Germinal center (tissue), 1 donor: Measurements from ENCODE around the gene NF1.
"Not testable (repeated sequence)": the region's sequence is repeated elsewhere in the genome, so short reads cannot be mapped to it uniquely, and the experiment has no call there.

ENCODE experiments used
- DNase-seq: peaks from one replicate; pipeline ENCODE4 v3.0.0; 2012; ENCODE audit warnings: mixed read lengths, low spot score

Gene NF1

GRCh38 chr17:31295489-31295871, 200.7 kb downstream of the NF1 start:
- no peak for DNase-seq

- DNase-seq: no peak
Observed at GRCh38 chr17:31296142-31296541, 201.4 kb downstream of the NF1 start.

DNA sequence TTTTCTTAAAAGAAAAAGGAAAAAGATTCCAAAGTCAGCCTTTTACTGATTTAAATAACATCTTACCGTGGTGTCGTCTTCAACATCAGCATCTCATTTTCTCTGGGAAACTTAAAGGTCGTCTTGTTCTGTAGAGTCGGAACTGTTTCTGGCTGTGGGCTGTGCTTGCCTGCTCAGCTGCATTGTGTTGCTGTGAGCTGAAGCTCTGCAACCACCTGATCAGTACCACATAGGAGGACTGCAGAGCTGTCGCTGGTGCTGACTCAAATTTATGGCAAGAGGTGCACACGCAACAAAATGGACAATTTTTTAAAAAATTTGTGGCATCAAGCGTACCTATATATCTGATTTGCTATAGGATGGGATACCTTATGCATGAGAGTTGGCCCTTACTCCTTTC, 202.3 kb downstream of the NF1 start, which contains the start of gene OMG:
OMG (minus strand) TSS at position 150 of the 400 bp plus-strand sequence. CDS start 908 bp downstream, outside the sequence.
- DNase-seq: no peak

- DNase-seq: no peak
Observed at GRCh38 chr17:31299624-31300023, 204.8 kb downstream of the NF1 start.

GRCh38 chr17:31307640-31308039, 212.9 kb downstream of the NF1 start:
- DNase-seq: no peak

DNA sequence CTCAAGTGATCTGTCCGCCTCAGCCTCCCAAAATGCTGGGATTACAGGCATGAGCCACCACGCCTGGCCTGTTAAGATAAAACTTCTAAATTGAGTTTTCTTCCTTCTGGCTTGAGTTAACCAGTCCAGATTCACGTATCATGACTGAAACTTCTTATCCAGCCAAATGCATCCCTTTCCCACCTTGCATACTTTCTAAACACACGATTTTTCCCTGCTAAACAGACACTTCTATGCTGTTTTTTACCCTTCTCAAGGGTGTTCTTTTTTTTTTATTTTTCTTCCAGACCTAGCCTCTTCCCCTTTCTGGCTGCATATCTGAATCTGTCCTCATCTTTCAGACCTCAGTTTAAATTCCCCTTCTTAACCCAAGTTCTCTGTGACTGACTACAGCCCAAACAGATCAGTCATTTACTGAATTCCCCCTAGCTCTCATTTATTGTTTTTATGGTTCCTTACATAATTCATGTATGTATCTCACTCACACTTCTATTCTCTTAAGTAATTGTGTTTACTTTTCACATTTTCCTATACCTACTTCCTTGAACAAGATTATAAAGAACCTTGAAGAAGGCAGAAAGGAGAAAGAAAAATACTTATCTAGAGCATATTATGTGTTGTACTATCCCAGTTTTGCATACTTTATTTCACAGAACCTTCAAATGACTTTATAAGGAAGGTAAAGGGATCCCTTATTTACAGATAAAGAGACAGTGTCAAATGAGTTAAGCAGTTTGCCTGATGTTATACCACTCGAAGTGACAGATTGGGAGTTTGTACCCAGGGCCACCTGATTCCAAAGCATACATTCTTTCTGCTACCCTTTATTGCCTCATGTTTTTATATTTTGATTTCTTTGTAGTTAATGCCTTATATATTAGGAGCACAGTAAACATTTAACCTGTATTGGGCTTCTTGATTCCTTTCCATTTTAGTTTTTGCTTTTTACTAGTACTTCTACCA, 213.9 kb downstream of the NF1 start:
- DNase-seq: peak; percentile 20

DNA sequence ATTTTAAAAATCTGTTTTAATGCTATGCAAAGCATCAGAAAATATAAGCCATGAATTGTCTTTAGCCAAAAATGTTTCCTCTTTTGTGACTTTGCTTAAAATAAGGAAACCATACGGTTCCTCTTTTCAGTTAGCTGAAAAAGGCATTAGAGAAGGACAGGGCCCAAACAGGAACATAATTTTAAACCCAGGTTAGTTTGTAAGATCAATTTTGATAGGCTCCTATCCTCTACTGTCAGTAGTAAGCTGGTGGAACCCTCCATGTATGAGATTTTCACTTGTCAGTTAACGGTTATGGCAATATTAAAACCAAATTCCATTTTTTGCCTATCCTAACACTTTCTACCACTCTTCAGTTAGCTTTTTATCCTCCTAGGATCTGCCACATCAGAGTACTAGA, 214.8 kb downstream of the NF1 start:
- DNase-seq: peak; percentile 79

GRCh38 chr17:31310260-31310659, 215.5 kb downstream of the NF1 start:
- peak; percentile 23 for DNase-seq

DNA sequence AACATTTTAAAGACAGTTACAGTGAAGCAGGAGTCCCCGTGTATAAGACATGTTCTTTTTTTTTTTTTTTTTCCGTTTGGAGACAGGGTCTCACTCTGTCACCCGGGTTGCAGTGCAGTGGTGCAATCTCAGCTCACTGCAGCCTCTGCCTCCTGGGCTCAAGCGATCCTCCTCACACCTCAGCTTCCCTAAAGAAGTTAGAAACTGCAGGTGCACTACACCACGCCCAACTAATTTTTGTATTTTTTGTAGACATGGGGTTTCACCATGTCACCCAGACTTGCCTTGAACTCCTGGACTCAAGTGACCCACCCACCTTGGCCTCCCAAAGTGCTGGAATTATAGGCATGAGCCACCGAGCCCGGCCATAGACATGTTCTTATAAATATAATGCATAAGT, 216.1 kb downstream of the NF1 start:
- DNase-seq: no peak

- no peak for DNase-seq
Observed at GRCh38 chr17:31311526-31311925, 216.7 kb downstream of the NF1 start.

GRCh38 chr17:31312223-31312622, 217.4 kb downstream of the NF1 start:
- DNase-seq: not testable (repeated sequence)

DNA sequence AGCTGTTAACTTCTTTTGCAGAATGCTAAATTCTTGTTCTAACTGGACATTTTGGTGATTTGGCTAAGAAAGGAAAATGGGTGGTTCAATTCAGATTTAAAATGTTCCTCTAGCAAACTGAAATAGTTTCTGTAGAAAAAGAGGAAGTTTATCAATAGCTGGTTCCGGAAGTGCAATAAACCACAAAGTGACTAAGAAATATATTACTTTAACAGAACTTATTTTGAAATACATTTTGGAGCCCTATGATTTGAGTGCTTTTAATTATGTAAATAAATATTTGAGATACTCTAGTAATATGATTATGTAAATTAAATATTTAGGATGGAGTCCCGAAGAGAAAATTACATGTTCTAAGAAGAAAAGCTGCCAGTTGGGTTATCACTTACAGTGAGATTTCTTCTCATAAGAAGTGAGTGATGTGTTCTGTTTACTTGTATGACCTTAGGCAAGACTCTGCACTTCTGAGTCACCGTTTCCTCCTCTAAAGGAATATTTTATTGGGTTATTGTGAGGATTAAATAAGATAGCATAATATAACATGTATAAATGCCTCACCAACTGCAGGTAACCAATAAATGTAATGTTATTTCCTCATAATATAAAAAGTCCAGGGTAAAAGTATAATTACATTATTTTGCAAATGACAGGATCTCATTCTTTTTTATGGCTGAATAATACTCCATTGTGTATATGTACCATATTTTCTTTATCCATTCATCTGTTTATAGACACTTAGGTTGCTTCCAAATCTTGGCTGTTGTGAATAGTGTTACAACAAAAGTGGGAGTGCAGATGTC, 219.4 kb downstream of the NF1 start, which contains the start of gene EVI2B:
EVI2B (minus strand) TSS at position 73 of the 800 bp plus-strand sequence. CDS start 8,445 bp downstream, outside the sequence.
- peak; percentile 13 for DNase-seq

- no peak for DNase-seq
Observed at GRCh38 chr17:31314782-31315100, 220.0 kb downstream of the NF1 start.

GRCh38 chr17:31318298-31318801, 223.6 kb downstream of the NF1 start:
- DNase-seq: no peak

GRCh38 chr17:31318851-31319661, 224.3 kb downstream of the NF1 start:
- DNase-seq: peak; percentile 30

- no peak for DNase-seq
Observed at GRCh38 chr17:31320241-31320640, 225.5 kb downstream of the NF1 start.

DNA sequence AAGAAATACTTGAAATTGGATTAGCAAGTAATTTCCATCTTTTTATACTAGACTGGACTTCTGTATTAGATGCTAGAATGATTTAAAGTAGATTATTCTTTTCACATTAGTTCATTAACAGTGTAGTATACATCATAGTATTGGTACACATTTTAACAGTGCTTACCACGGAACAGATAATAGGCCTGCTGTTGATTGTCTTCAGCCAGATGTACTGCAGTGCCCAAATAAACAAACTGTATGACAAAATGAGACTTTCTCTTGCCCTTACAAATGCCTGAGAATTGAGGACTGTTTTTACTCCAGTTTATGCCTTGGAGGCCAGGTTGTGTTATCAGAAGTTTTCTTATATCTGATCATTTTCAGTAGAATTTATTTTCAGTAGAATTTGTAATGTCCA, 226.0 kb downstream of the NF1 start:
- no peak for DNase-seq

- DNase-seq: peak; percentile 46
Observed at GRCh38 chr17:31321481-31321880, 226.7 kb downstream of the NF1 start, which contains the start of gene EVI2A. TSS of gene EVI2A (minus strand) at chr17:31321622. CDS start at chr17:31319013, 2,609 bp downstream.

DNA sequence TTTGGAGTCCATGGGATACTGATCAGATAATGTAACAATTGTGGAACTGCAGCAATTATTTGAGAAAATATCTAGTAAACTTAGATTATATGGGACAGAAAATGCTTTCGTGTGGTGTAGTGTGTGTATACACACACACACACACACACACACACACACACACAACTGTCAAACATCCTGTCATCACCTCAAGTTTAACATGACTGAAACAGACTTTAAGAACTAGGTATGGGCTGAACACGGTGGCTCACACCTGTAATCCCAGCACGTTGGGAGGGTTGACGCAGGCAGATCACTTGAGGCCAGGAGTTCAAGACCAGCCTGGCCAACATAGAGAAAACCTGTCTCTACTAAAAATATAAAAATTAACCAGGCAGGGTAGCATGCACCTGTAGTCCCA, 227.2 kb downstream of the NF1 start:
- DNase-seq: no peak

- no peak for DNase-seq
Observed at GRCh38 chr17:31323551-31323950, 228.8 kb downstream of the NF1 start.

GRCh38 chr17:31327534-31328159, 232.9 kb downstream of the NF1 start:
- DNase-seq: no peak
